ENCODE measurements around the gene OAS3. TPM values are rescaled to one million over a fixed set of nuclear protein-coding genes. Genes with fewer than 3 reads are reported as not detected.

Gene OAS3
- polyA plus RNA-seq, 1 of the 3 experiments (the other 2 are of a cell fraction): 3.0 TPM

DNA sequence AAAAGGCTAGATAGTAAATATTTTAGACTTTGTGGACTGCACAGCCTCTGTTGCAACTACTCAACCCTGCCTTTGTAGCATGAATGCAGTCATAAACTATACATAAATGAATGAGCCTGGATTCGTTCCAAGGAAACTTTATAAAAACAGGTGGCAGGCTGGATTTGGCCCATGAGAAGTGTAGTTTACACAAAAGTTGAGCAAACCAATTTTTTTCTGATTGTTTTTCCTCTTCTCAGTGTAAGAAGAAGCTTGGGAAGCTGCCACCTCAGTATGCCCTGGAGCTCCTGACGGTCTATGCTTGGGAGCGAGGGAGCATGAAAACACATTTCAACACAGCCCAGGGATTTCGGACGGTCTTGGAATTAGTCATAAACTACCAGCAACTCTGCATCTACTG, 22.0 kb upstream of the OAS3 start:
- Histone ChIP-seq H3K4me1 (ENCODE audit: control insufficient read depth in 1 of 2, insufficient read depth in 2 of 2, low read depth in 1 of 2, low read length in 1 of 2) (no peaks in the 10 kb centered on the region), H3K27ac (ENCODE audit: low read depth in 2 of 2, low read length in 1 of 2) (no peak overlapping the region; a peak in 1 of 4 replicates), H3K9ac (no peak overlapping the region), H3K4me2 (no peak overlapping the region), H3K27me3 (ENCODE audit: insufficient read depth) (no peaks in the 10 kb centered on the region), H3K9me3 (0 out of 2 replicates have a peak, but pooled peaks cover 5% of the 10 kb centered on the region), H3K79me2 (ENCODE audit: insufficient read depth) (no peaks in the 10 kb centered on the region), H3K9me2 (no peaks in the 10 kb centered on the region), H4K20me1 (ENCODE audit: insufficient read depth) (no peaks in the 10 kb centered on the region), H2AFZ (ENCODE audit: low read depth) (no peak overlapping the region), H3F3A (replicated peaks; ENCODE audit: insufficient read depth) (no peaks in the 10 kb centered on the region), H3K4me3 (ENCODE audit: low read depth in 2 of 2, low read length in 1 of 2) (no peak overlapping the region), H3K36me3 (replicated peaks in 1 of 2; ENCODE audit: control insufficient read depth in 1 of 2, insufficient read depth in 2 of 2, low read length in 1 of 2) (no peaks in the 10 kb centered on the region)
- ChIA-PET POLR2A (no interaction called here), CTCF (interaction anchor here (1.1 to 1.2 kb wide), 2 partner anchors 35 to 114 kb away, joined by 3 read pairs; no protein-coding TSS in a partner anchor)
- 66% methylated on average over 5 of the region's 5 CpGs for WGBS (ENCODE audit: low lambda C conversion rate)
- no peak for DNase-seq
- TF ChIP-seq, protein P1, sequence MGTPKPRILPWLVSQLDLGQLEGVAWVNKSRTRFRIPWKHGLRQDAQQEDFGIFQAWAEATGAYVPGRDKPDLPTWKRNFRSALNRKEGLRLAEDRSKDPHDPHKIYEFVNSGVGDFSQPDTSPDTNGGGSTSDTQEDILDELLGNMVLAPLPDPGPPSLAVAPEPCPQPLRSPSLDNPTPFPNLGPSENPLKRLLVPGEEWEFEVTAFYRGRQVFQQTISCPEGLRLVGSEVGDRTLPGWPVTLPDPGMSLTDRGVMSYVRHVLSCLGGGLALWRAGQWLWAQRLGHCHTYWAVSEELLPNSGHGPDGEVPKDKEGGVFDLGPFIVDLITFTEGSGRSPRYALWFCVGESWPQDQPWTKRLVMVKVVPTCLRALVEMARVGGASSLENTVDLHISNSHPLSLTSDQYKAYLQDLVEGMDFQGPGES (IDR thresholded peaks at IDR 0.05; ENCODE audit: low read depth, low read length): no peak
- TF ChIP-seq RFX5 (IDR thresholded peaks at IDR 0.05; ENCODE audit: low read length) (no peak), TCF12 (IDR thresholded peaks at IDR 0.05) (no peak), JUND (IDR thresholded peaks at IDR 0.05) (no peak), SMC3 (IDR thresholded peaks at IDR 0.05; ENCODE audit: low read depth, low read length) (no peak), FOSL2 (IDR thresholded peaks at IDR 0.05; ENCODE audit: borderline replicate concordance, low read depth) (no peak), NRF1 (IDR thresholded peaks at IDR 0.05; ENCODE audit: low read depth, low read length) (no peak), EP300 (IDR thresholded peaks at IDR 0.05; ENCODE audit: borderline replicate concordance in 1 of 2, low read depth in 1 of 2, low read length in 1 of 2) (no peak), CHD2 (IDR thresholded peaks at IDR 0.05; ENCODE audit: low read length, partially characterized antibody) (no peak)
- TF ChIP-seq, protein P2, sequence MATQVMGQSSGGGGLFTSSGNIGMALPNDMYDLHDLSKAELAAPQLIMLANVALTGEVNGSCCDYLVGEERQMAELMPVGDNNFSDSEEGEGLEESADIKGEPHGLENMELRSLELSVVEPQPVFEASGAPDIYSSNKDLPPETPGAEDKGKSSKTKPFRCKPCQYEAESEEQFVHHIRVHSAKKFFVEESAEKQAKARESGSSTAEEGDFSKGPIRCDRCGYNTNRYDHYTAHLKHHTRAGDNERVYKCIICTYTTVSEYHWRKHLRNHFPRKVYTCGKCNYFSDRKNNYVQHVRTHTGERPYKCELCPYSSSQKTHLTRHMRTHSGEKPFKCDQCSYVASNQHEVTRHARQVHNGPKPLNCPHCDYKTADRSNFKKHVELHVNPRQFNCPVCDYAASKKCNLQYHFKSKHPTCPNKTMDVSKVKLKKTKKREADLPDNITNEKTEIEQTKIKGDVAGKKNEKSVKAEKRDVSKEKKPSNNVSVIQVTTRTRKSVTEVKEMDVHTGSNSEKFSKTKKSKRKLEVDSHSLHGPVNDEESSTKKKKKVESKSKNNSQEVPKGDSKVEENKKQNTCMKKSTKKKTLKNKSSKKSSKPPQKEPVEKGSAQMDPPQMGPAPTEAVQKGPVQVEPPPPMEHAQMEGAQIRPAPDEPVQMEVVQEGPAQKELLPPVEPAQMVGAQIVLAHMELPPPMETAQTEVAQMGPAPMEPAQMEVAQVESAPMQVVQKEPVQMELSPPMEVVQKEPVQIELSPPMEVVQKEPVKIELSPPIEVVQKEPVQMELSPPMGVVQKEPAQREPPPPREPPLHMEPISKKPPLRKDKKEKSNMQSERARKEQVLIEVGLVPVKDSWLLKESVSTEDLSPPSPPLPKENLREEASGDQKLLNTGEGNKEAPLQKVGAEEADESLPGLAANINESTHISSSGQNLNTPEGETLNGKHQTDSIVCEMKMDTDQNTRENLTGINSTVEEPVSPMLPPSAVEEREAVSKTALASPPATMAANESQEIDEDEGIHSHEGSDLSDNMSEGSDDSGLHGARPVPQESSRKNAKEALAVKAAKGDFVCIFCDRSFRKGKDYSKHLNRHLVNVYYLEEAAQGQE (IDR thresholded peaks at IDR 0.05; ENCODE audit: low read depth, low read length): no peak
- TF ChIP-seq, protein P3, sequence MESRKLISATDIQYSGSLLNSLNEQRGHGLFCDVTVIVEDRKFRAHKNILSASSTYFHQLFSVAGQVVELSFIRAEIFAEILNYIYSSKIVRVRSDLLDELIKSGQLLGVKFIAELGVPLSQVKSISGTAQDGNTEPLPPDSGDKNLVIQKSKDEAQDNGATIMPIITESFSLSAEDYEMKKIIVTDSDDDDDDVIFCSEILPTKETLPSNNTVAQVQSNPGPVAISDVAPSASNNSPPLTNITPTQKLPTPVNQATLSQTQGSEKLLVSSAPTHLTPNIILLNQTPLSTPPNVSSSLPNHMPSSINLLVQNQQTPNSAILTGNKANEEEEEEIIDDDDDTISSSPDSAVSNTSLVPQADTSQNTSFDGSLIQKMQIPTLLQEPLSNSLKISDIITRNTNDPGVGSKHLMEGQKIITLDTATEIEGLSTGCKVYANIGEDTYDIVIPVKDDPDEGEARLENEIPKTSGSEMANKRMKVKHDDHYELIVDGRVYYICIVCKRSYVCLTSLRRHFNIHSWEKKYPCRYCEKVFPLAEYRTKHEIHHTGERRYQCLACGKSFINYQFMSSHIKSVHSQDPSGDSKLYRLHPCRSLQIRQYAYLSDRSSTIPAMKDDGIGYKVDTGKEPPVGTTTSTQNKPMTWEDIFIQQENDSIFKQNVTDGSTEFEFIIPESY (IDR thresholded peaks at IDR 0.05; ENCODE audit: borderline replicate concordance, low read depth): no peak
